Upper lobe of left lung (tissue), 4 donors: Measurements from ENCODE around the gene HPSE2.

Experiments used
- CTCF ChIP-seq, 6 experiments: fragments of 450-650 bp in 4 of 6; fragments of 200-600 bp in 2 of 6; sonication (generic) in 2 of 6; IDR thresholded peaks; one replicate each; pipeline ENCODE4 v1.5.1; 2016 to 2019; ENCODE audit warnings: antibody characterized with exemption in 6 of 6
- EP300 ChIP-seq, 4 donors: sonication (generic); formaldehyde crosslinking; IDR thresholded peaks; one replicate each; pipeline ENCODE4 v1.5.1; 2017; ENCODE audit warnings: antibody characterized with exemption in 4 of 4, control low read depth in 2 of 4
- POLR2A ChIP-seq, 4 donors: fragments of 450-650 bp; IDR thresholded peaks; one replicate each; pipeline ENCODE4 v1.5.1; 2016 to 2017; ENCODE audit warnings: antibody characterized with exemption in 4 of 4, mild to moderate bottlenecking in 2 of 4
- POLR2AphosphoS5 ChIP-seq, 2 donors: sonication (generic); formaldehyde crosslinking; IDR thresholded peaks; one replicate each; pipeline ENCODE4 v1.5.1; 2017; ENCODE audit warnings: antibody characterized with exemption in 2 of 2

- TF ChIP-seq CTCF (IDR thresholded peaks at IDR 0.05) (no peak), EP300 (IDR thresholded peaks at IDR 0.05) (no peak), POLR2AphosphoS5 (IDR thresholded peaks at IDR 0.05) (no peak), POLR2A (IDR thresholded peaks at IDR 0.05) (no peak)
Measured at GRCh38 chr10:98411768-98412167, 823.9 kb downstream of the HPSE2 start.
